Neural progenitor cell (in vitro differentiated cells): ENCODE measurements around the gene GPATCH11.

ENCODE experiments used
- EZH2 ChIP-seq: fragments of 200-600 bp; sonication (generic); IDR thresholded peaks from 2 replicates; pipeline ENCODE4 v1.6.1; 2017; ENCODE audit warnings: antibody characterized with exemption, mild to moderate bottlenecking, moderate library complexity
- TF ChIP-seq, protein P1 (sequence below): fragments of 200-600 bp; sonication (generic); IDR thresholded peaks from 2 replicates; pipeline ENCODE4 v1.5.1; 2017; ENCODE audit warnings: antibody characterized with exemption, mild to moderate bottlenecking

DNA sequence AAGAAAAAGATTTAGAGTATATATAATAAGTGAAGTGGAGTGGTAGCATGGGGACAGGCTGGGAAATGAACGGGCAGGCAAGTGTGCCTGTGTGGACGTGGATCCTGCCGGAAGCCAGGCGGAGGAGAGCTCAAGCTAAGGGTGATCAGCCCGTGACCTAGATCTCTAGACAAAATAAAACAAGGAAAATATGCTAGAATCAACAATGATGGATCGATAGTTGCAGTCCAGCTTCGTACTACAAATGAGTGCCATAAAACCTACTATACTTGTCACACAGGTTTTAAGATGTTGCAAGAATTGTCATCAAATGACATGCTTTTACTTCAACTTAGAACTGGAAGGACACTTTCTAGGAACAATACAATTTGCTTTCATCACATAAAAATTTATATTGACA lies 64.0 kb downstream of the GPATCH11 start:
- TF ChIP-seq, protein P1, sequence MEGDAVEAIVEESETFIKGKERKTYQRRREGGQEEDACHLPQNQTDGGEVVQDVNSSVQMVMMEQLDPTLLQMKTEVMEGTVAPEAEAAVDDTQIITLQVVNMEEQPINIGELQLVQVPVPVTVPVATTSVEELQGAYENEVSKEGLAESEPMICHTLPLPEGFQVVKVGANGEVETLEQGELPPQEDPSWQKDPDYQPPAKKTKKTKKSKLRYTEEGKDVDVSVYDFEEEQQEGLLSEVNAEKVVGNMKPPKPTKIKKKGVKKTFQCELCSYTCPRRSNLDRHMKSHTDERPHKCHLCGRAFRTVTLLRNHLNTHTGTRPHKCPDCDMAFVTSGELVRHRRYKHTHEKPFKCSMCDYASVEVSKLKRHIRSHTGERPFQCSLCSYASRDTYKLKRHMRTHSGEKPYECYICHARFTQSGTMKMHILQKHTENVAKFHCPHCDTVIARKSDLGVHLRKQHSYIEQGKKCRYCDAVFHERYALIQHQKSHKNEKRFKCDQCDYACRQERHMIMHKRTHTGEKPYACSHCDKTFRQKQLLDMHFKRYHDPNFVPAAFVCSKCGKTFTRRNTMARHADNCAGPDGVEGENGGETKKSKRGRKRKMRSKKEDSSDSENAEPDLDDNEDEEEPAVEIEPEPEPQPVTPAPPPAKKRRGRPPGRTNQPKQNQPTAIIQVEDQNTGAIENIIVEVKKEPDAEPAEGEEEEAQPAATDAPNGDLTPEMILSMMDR, result no peak
- no peak for TF ChIP-seq EZH2
